Heart left ventricle (tissue), 16 donors: Measurements from ENCODE around the gene EIF1AX. TPM values are rescaled to one million over a fixed set of nuclear protein-coding genes. Genes with fewer than 3 reads are reported as not detected.

Experiments used
- ATAC-seq, 4 donors: fragments of 200-7000 bp; cut with Tn5 transposase; one replicate each; pipeline ENCODE4 v1.9.1; 2020 to 2022; ENCODE audit warnings: moderate library complexity in 4 of 4, mild to moderate bottlenecking in 3 of 4, moderate number of reproducible peaks in 1 of 4
- DNase-seq, 5 donors: peaks; one replicate each; pipeline ENCODE4 v3.0.0-alpha.2; 2020
- H3K27ac ChIP-seq, 12 donors: fragments of 200-600 bp; sonication (generic) in 4 of 12; one replicate each; pipeline versions ENCODE4 v1.5.0 to v1.8.0; 2016 to 2022; ENCODE audit warnings: mild to moderate bottlenecking in 2 of 12
- H3K27me3 ChIP-seq, 9 donors: fragments of 200-600 bp; sonication (generic) in 2 of 9; one replicate each; pipeline versions ENCODE4 v1.5.1 to v1.8.0; 2016 to 2022; ENCODE audit warnings: mild to moderate bottlenecking in 3 of 9
- H3K36me3 ChIP-seq, 9 donors: fragments of 200-600 bp; sonication (generic) in 2 of 9; one replicate each; pipeline versions ENCODE4 v1.5.0 to v1.8.0; 2018 to 2022; ENCODE audit warnings: mild to moderate bottlenecking in 2 of 9
- H3K4me1 ChIP-seq, 12 donors: fragments of 200-600 bp; sonication (generic) in 4 of 12; one replicate each; pipeline versions ENCODE4 v1.5.0 to v1.8.0; 2016 to 2022; ENCODE audit warnings: mild to moderate bottlenecking in 3 of 12
- H3K4me3 ChIP-seq, 12 donors: fragments of 200-600 bp; sonication (generic) in 4 of 12; one replicate each; pipeline versions ENCODE4 v1.5.0 to v1.8.0; 2017 to 2022; ENCODE audit warnings: mild to moderate bottlenecking in 9 of 12, moderate library complexity in 4 of 12
- H3K9me3 ChIP-seq, 12 donors: fragments of 200-600 bp; sonication (generic) in 4 of 12; one replicate each; pipeline versions ENCODE4 v1.5.0 to v1.8.0; 2016 to 2022; ENCODE audit warnings: mild to moderate bottlenecking in 1 of 12
- CTCF ChIP-seq, 12 donors: fragments of 200-600 bp; sonication (generic) in 4 of 12; IDR thresholded peaks; one replicate each; pipeline versions ENCODE4 v1.5.0 to v1.8.0; 2018 to 2022; ENCODE audit warnings: antibody characterized with exemption in 12 of 12, mild to moderate bottlenecking in 5 of 12
- POLR2A ChIP-seq, 2 donors: fragments of 450-650 bp; IDR thresholded peaks; one replicate each; pipeline ENCODE4 v1.6.1; 2017; ENCODE audit warnings: antibody characterized with exemption in 2 of 2, mild to moderate bottlenecking in 2 of 2, moderate library complexity in 2 of 2
- WGBS, 4 donors: extraction: QIAGEN DNeasy Blood & Tissue Kit in 2 of 4; methylation state at CpG; one replicate each; pipeline versions ENCODE4 v1.1.5 to v1.1.7; 2013 to 2018; 5-methylcytosine and 5-hydroxymethylcytosine counted together
- intact Hi-C, 10 donors: fragments of 100-400 bp; cut with DNase I; formaldehyde crosslinking; loops; one replicate each; pipeline versions ENCODE4 v1.11.1 to v1.14.2; 2022
- polyA plus RNA-seq, 2 donors: library from polyadenylated mRNA; stranded (reverse); fragments of 200-250 nt; gene quantifications; one replicate each; pipeline ENCODE4 v1.2.3, GENCODE V29; 2013
- total RNA-seq, 9 donors: library from RNA; depleted of rRNA in 2 of 9; stranded (reverse); fragments of >200 nt in 2 of 9; fragmentation: NEBNext Ultra II Directional in 3 of 9; extraction: Animal tissue kit (Norgen Biotek cat#: 25700) in 3 of 9; gene quantifications; one replicate each; pipeline versions ENCODE4 v1.1.0 to v1.2.4, GENCODE V29; 2016 to 2023
- donor health status: ischemic (EF 13 %, LVEDD 7.1; RV severe dilation, severe dysfunction).
- donor health status: healthy with polysubstance abuse.
- donor health status: DM: no; HTN: yes; CAD: no.
- donor health status: DM: no; HTN: no; CAD: no.
- donor health status: ischemic (EF 25% LVEDD 6.9; RV normal size, moderate dysfunction).
- donor health status: ischemic (EF 25% LVEDD 5.7; RV mildly dilated, moderate dysfunction).
- donor health status: healthy.
- donor health status: DM: yes; HTN: yes; CAD: no.
- donor health status: ischemic (EF 35%, LVEDD 5.7; RV mildly dilated, moderate dysfunction).
- donor health status: nonischemic (EF 11% LVEDD 7.7; RV severe dilation, severe dysfunction).
- donor health status: DM: yes; HTN: yes; CAD: no.
- donor health status: PGD.
- donor health status: ischemic (EF 29% LVEDD 5.4; RV normal size, mild dysfunction).
- donor health status: nonischemic (EF 23%, LVEDD 6.1; RV moderate dilation, normal function).

EIF1AX gene
- total and polyA plus RNA-seq, 11 donors: 21.1 to 162 (median 58.7) TPM

- WGBS, 4 donors: 61 to 68% (median 66%) methylated on average over 4 of the region's 4 CpGs
- no peak overlapping the region for H3K27ac ChIP-seq
- H3K27me3 ChIP-seq: peaks cover 0 to 34% (median 0%) of the 10 kb centered on the region in 9 donors
- H3K36me3 ChIP-seq: peaks cover 0 to 93% (median 77%) of the 10 kb centered on the region in 9 donors
- no peak for TF ChIP-seq POLR2A (IDR thresholded peaks at IDR 0.05)
- no peak for TF ChIP-seq CTCF (IDR thresholded peaks at IDR 0.05)
- DNase-seq: no peak
- no peak overlapping the region for H3K4me3 ChIP-seq
- no peaks in the 10 kb centered on the region for H3K4me1 ChIP-seq
- intact Hi-C loops: no loop called here
- no peaks in the 10 kb centered on the region for H3K9me3 ChIP-seq
- ATAC-seq: no peak
Observed at GRCh38 chrX:20159797-20160385, 18.3 kb upstream of the EIF1AX start.

- H3K27ac ChIP-seq: no peak overlapping the region
- DNase-seq: no peak
- intact Hi-C loops: no loop called here
- peaks cover 0 to 64% (median 56%) of the 10 kb centered on the region in 9 donors for H3K36me3 ChIP-seq
- H3K4me1 ChIP-seq: no peaks in the 10 kb centered on the region
- WGBS, 4 donors: 92 to 97% (median 95%) methylated on average over 3 of the region's 3 CpGs
- H3K27me3 ChIP-seq: peaks cover 0 to 29% (median 0%) of the 10 kb centered on the region in 9 donors
- H3K4me3 ChIP-seq: no peak overlapping the region
- no peak for TF ChIP-seq POLR2A (IDR thresholded peaks at IDR 0.05)
- TF ChIP-seq CTCF (IDR thresholded peaks at IDR 0.05): no peak
- ATAC-seq: no peak
- H3K9me3 ChIP-seq: no peaks in the 10 kb centered on the region
Observed at GRCh38 chrX:20151689-20152088, 10.1 kb upstream of the EIF1AX start.

GRCh38 chrX:20149326-20149725 is 7.7 kb upstream of the EIF1AX start:
- 87 to 97% (median 93%) methylated on average over 2 of the region's 2 CpGs for WGBS, 4 donors
- Histone ChIP-seq H3K9me3 (no peaks in the 10 kb centered on the region), H3K36me3 (peaks cover 0 to 40% (median 33%) of the 10 kb centered on the region in 9 donors), H3K4me1 (no peaks in the 10 kb centered on the region), H3K27ac (no peak overlapping the region), H3K4me3 (no peak overlapping the region), H3K27me3 (peaks cover 0 to 20% (median 0%) of the 10 kb centered on the region in 9 donors)
- ATAC-seq: no peak
- TF ChIP-seq POLR2A (IDR thresholded peaks at IDR 0.05) (no peak), CTCF (IDR thresholded peaks at IDR 0.05) (no peak)
- no peak for DNase-seq
- intact Hi-C loops: loop anchor here in 1 of 10 donors (10.0 kb wide), 2 partner anchors 115 to 295 kb away; partner anchors contain the start of gene RPS6KA3

GRCh38 chrX:20147561-20147960 is 5.9 kb upstream of the EIF1AX start:
- ATAC-seq (no peak), DNase-seq (no peak)
- no peak overlapping the region for H3K4me3 ChIP-seq
- intact Hi-C loops: loop anchor here in 1 of 10 donors (10.0 kb wide), 2 partner anchors 117 to 297 kb away; partner anchors contain the start of gene RPS6KA3
- H3K27ac ChIP-seq: no peak overlapping the region
- no peak for TF ChIP-seq POLR2A (IDR thresholded peaks at IDR 0.05)
- no peak for TF ChIP-seq CTCF (IDR thresholded peaks at IDR 0.05)
- H3K27me3 ChIP-seq: peaks cover 0 to 15% (median 0%) of the 10 kb centered on the region in 9 donors
- peaks cover 0 to 23% (median 17%) of the 10 kb centered on the region in 9 donors for H3K36me3 ChIP-seq
- 83 to 95% (median 93%) methylated on average over 1 of the region's 1 CpG for WGBS, 4 donors
- no peaks in the 10 kb centered on the region for H3K9me3 ChIP-seq
- peaks cover 0 to 8% (median 0%) of the 10 kb centered on the region in 12 donors for H3K4me1 ChIP-seq
